Activated CD4-positive, CD25-positive, alpha-beta regulatory T cell treated with anti-CD3 and anti-CD28 coated beads, Interleukin-2, amount 50 U/mL, for 24 hours (primary cell): ENCODE results near the gene ALKBH5.

ENCODE experiments used
- ATAC-seq, 2 donors: fragments of 150-1000 bp; cut with Tn5 transposase; one replicate each; pipeline ENCODE4 v1.10.0; 2021; ENCODE audit warnings: mild to moderate bottlenecking in 1 of 2, moderate library complexity in 1 of 2

Gene ALKBH5

DNA sequence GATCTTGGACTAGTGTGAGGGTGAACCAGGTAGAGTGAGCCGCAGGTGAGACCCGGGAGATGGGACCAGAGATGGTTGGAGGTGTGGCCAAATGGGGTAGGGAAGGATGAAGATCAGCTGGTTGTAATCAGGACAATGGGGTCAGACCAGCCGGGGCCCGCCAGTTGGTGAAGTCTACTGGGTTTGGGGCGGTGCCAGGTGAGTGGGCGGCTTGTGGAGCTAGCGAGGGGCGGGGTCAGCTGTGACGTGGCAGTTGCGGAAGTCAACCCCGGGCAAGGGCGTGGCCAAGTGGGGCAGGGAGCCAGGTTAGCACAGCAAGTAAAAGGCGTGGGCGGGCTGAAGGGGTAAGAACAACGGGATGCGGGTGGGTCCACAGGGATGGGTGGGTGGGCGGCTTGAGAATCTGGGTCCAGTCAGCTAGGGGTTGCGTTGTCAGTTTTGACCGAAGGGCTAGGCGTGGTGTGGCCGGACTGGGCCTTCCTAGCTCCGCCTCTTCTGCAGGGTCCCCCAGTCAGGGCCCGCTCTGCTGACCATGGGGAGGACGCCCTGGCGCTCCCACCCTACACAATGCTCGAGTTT, 25.5 kb upstream of the ALKBH5 start:
- peak; percentile 73 to 76 for ATAC-seq

DNA sequence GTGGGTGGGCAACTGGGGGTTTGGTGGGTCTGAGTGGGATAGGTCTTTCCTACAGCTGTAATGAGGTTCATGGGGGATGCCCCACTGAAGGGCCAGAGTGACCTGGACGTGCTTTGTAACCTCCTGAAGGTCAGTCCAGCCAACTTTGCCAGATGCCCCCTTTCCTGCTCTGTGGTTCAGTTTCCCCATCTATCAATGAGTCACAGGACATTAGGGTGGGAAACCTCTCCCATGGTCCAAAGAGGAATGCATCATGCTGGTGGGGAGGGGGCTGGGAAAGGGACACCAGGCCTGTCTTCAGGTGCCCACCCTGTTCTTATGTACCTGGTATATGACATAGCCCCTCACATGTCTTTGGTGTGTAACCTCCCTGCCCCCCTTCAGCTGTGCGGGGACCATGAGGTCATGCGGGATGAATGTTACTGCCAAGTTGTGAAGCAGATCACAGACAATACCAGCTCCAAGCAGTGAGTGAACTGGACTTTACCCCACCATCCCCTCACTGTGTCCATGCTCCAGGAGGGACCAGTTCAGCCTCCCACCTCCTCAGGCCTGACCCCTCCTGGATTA, 24.0 kb upstream of the ALKBH5 start:
- ATAC-seq = no peak

DNA sequence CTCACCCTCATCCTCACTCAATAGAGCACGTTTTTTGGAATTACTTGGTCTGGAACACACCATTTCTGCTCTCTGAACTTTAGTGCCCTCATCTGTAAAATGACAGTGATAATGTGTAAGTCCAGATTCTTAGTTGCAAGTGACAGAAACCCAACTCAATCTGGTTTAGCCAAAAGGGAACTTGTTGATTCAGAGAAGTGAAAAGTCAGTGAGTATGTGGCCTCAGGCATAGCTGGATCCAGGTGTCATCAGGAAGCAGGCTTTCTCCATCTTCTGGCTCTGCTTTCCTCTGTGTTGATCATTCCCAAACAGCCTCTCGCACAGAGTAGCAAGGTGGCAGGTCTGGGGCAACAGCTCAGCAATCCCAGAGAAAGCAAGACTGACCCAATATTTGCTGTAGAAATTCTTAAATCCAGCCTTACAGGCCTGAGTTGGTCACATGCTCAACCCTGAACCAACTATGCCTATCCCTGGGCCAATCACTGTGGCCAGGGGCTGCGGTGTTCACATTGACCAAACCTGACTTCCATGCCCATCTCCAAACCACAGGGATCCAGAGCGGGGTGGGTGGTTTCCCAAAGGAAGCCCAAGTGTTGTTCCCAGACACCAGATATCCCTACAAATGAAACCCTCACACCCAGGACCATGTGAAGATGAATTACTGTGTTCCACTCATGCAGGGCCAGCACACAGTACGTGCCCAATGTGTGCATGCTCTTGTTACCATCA, 23.3 kb upstream of the ALKBH5 start:
- no peak for ATAC-seq

DNA sequence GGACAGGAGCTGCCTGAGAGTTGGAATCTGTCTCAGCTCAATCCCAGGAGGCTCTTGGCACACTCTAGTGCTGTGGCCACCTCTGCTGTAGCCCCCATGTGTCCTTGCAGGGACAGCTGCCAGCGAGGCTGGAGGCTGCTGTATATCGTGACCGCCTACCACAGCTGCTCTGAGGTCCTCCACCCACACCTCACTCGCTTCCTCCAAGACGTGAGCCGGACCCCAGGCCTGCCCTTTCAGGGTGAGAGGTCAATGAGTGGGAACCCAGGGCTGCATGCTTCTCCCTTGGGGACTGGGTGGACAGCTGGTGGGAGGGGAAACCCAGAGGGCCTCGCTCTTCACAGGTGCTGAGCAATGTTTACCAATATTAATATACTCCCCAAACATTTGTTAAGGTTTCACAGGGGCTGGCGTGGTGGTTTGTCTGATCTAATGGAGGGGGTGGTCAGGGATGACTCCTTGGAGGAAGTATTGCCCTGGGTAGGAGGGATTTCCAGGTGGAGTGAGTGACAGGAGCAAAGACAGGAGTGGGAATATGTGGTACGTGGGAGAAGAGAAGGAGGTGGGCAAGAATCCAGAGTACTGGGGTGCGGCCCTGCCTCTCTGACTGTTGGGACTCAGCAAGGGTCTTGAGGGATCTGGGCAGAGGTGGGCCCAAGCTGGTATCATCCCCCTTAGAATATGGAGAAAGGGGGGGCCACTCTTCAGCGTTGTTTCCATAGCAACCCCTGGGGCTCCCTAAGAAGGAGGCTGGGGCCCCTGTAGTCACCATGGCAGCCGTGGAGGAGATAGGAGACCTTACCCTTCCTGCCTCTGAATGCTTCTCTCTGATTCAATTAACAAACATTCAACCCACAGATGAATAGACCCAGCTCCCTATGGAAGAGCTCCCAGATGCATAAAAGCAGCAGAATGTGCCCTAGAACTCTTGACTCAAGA, 22.2 kb upstream of the ALKBH5 start:
- no peak for ATAC-seq

DNA sequence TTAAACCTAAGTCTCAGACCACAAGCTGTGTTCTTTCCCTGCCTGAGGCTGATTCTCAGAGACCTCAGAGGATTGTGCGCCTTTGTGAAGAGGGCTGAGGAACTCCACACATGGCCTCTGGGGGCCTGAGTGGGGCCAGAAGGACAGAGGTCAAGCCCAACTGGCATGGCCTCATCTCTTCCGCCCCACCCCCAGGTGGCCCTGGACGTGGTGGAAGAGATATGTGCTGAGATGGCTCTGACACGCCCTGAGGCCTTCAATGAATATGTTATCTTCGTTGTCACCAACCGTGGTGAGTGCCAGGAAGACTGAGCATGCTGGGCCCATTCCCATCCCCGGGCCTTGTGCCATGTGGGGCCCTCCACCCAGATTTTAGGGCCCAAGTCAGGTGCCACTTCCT, 20.1 kb upstream of the ALKBH5 start:
- no peak for ATAC-seq

DNA sequence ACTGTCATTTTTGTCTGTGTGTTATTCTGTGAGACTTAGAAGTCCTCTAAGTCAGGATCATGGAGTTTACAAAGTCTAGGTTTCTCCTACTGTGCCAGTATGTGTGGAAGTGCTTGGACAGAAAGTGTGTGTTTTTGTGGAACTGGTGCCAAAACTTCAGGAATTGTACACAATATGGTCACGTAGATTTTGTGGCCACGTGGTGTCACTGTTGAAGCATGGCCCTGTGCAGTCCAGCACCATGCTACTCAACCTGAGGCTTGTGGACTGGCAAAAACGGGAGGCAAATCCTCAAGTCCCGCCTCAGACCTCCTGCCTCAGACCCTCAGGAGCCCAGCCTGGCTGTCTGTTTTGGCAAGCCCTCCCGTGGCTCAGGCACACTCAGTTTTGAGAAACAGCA, 16.7 kb upstream of the ALKBH5 start:
- ATAC-seq = no peak

DNA sequence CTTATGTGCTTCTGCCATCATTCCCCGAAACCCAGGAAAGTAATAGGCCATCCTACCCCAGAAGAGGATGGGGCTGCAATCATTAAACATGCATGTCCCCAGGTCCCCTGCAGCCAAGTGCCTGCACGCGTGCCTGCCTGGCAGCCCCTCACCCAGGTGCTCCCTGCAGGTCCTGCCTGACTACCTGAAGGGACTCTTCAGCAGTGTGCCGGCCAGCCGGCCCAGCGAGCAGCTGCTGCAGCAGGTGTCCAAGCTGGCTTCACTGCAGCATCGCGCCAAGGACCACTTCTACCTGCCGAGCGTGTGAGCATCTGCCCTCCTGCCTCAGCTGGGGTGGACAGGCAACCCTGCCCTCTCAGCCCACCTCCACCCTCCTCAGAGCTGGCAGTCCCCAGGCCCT, 16.2 kb upstream of the ALKBH5 start:
- ATAC-seq = no peak

DNA sequence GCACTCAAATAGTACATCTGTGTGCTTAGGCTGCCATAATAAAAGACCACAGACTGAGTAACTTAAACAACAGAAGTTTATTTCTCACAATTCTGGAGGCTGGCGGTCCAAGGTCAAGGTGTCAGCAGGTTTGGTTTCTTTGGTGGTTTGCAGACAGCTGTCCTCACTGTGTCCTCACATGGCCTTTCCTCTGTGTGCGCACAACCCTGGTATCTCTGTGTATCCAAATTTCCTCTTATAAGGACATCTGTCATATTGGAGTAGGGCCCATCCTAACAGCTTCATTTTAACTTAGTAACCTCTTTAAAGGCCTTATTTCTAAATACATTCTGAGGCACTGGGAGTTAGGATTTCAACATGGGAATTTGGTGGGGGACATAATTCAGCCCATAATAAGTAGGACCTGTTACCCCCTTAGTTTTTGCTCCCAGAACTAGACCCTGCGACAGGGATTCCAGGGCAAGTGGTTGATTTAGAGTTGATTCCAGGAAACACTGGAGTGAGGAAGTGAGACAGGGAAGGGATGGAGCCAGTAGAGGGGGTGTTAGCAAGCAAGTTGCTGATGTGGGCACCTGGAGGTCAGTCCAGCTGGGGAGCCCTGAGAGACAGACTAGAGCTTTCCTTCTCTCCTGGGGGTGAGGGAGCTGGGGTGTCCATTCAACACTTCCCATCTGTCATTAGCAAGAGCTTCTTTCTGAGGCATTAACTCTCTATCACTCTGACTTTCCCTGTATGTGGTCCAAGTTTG, 10.9 kb upstream of the ALKBH5 start:
- ATAC-seq = no peak

DNA sequence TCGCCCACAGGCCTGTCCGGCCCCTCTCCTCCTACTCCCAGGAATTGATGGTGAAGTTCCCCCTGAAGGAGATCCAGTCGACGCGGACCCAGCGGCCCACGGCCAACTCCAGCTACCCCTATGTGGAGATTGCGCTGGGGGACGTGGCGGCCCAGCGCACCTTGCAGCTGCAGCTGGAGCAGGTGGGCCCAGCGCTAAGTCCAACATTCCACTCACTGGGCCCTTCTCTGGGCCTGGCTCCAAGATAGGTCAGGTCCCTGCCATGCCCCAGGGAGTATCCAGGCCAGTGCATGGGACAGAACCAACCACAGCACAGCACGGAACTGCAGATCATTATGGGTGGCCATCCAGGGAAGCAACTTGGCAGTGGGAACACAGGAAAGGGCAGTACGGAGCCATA, 9.9 kb upstream of the ALKBH5 start:
- no peak for ATAC-seq

DNA sequence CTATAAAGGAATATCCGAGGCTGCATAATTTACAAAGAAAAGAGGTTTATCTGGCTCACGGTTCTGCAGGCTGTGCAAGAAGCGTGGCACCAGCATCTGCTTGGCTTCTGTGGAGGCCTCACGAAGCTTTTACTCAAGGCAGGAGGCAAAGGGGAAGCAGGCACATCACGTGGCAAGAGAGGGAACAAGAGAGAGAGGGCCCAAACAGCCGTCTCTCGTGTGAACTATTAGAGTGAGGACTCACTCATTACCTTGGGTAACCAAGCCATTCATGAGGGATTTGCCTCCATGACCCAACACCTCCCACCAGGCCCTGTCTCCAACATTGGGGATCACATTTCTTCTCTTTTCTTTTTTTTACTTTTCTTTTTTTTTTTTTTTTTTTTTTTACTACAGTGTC, 7.5 kb upstream of the ALKBH5 start:
- no peak for ATAC-seq

DNA sequence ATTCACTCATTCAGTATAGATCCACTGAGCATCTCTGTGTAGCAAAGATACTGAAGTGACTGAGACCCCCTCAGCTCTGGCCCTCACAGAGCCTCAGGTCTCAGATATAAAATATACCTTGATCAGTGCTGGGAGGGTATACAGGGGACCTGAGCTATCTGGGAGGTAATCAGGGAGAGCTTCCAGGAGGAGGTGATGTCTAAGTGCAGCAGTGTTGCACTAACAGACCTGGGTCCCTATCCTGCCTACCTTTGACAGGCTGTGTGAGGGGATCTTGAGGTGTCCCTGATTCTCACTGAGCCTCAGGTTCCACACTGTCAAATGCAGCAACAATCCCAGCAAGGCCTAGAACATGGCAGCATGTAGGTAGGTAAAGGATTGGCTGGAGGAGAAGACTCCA, 6.5 kb upstream of the ALKBH5 start:
- no peak for ATAC-seq

DNA sequence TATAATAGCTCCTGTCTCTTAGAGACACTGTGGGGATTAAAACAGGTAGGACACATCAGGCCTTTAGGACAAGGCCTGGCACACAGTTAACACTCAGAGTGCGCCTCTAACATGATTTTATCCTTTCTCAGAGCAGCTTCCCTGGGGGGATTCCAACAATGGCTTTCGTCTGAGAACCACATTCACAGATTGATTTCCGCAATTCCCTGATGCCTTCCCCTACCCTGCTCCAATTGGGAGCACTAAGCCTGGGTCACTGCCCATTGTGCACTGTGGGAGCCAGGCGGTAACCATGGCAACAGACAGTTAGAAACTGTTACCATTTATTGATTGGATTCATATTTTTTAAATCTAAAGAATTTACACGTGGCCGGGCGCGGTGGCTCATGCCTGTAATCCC, 5.9 kb upstream of the ALKBH5 start:
- ATAC-seq = no peak

DNA sequence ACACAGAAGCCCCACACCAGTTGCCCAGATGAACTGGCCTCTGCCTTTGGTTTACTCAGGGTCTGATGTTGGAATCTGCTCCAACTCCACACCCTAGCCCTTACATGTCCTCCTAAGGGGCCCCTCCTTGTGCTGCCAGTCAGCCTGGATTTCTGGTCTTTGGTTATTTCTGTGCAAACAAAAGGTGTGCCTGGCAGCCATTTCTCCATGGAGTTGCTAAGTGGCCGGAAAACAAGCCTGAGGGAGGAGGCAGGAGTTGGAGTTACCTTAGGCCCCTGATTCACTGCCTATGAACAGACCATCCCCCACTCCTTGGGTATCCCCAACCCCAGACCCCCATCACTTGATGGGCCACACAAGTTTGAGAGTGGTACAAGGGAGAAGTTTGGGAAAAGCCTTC, 4.4 kb upstream of the ALKBH5 start:
- ATAC-seq = no peak

DNA sequence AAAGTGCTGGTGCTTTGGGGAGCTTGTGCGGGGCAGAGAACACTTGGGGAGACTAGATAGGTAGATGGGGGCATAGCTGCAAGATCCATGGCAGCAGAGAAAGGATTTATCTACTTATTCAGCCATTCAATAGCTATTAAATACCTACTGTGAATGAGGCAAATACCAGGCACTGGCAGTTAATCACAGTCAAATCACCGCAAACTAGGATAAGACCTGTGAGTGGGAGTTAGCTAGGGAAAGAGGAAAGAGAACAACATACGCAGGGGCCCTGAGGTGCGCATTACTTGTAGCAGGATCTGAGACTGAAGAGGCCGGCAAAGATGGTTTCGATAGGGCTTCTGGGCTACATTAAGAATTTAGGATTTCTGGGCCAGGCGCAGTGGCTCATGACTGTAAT, 3.8 kb upstream of the ALKBH5 start:
- no peak for ATAC-seq

DNA sequence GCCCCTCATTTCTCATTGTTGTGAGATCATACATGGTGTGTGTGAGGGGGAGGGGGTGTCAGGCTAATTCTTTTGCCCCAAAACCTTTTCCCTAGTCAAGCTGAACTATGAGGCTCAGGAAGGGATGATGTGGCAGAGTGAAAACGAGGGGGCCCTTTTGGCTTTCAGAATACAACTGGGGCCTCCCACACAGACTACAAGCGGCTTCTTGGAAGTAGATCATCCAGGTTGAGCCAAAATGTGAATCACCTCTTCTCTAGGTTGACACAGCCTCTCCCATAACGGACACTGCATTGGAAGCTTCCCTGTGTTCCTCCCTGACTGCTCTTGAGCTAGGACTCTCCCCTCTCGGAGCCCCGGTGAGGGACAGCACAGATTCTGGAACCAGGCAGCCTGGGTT, 2.3 kb upstream of the ALKBH5 start:
- no peak for ATAC-seq

DNA sequence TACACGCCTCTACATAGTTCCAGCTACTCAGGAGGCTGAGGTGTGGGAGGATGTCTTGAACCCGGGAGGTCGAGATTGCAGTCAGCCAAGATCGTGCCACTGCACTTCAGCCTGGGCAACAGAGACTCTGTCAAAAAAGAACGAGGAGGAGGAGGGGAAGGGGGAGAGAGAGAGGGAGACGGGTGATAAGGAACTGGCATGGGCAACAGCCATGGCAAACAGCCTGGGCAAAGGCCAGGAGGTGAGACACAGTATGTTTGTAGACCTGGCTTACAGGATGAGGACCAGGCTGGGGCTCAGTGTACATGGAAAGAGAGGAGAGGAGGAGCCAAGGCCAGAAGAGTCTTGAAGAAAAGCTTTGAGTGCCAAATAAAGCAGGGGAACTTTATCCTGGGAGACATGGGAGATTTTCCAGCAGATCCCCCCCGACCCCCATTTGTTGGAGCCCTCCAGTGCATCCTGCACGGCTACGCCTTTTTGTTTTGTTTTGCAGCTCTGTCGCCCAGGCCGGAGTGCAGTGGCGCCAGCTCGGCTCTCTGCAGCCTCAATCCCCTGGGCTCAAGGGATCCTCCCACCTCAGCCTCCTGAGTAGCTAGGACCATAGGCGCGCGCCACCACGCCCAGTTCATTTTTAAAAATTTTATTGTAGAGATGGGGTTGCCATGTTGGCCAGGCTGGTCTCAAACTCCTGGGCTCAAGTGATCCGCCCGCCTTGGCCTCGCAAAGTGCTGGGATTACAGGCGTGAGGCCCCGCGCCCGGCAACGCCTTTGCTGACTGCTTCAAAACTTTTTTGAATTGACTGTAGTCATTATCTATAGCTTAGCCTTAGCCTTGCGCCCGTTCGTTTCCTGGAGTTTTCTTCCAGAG, 1.3 kb upstream of the ALKBH5 start:
- ATAC-seq = no peak

DNA sequence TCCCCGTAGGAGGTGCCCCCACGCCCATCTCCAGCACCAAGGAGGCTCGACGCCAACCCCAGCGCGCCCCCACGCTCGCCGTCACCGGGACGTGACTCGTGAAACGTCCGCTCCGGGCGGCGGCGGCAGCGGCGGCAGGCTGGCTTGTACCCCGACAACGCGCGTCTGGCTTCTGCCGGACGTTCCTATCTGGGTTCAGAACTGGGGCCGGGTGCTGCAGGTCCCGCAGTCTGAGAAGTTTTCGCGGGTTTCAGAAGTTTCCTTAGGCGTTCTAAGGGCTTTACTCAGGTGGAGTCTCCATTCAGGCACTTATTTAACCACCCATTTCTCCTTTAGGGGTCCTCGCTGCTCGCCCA, 672 bp upstream of the ALKBH5 start:
- ATAC-seq = peak; percentile 46 to 50

DNA sequence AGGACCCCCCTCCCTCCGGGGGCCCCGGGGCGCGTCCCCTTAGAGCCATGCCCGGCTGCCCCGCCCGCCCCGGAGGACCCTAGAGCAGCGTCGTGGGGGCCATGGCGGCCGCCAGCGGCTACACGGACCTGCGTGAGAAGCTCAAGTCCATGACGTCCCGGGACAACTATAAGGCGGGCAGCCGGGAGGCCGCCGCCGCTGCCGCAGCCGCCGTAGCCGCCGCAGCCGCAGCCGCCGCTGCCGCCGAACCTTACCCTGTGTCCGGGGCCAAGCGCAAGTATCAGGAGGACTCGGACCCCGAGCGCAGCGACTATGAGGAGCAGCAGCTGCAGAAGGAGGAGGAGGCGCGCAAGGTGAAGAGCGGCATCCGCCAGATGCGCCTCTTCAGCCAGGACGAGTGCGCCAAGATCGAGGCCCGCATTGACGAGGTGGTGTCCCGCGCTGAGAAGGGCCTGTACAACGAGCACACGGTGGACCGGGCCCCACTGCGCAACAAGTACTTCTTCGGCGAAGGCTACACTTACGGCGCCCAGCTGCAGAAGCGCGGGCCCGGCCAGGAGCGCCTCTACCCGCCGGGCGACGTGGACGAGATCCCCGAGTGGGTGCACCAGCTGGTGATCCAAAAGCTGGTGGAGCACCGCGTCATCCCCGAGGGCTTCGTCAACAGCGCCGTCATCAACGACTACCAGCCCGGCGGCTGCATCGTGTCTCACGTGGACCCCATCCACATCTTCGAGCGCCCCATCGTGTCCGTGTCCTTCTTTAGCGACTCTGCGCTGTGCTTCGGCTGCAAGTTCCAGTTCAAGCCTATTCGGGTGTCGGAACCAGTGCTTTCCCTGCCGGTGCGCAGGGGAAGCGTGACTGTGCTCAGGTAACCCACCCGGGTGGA, 759 bp downstream of the ALKBH5 start:
- ATAC-seq = peak in 1 of 2 donors; percentile 3

DNA sequence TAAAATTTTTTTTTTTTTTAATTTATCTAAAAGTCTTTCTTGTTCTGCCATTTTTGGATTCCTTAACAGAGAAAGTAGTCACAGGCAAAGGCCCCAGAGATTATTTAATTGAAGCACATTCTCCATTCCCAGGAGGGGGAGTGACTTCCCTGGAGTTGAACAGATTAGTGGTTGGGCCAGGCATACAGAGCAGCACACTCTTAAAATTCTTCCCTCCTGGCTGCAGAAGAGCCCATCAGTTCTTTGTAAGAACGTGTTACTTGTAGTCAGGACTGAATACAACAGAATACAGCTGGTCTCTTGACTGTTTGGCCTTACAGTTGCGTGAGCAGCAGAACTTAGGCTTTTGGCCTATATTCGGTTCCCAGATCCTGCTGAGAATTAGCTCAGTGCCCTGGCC, 1.8 kb downstream of the ALKBH5 start:
- ATAC-seq = no peak

DNA sequence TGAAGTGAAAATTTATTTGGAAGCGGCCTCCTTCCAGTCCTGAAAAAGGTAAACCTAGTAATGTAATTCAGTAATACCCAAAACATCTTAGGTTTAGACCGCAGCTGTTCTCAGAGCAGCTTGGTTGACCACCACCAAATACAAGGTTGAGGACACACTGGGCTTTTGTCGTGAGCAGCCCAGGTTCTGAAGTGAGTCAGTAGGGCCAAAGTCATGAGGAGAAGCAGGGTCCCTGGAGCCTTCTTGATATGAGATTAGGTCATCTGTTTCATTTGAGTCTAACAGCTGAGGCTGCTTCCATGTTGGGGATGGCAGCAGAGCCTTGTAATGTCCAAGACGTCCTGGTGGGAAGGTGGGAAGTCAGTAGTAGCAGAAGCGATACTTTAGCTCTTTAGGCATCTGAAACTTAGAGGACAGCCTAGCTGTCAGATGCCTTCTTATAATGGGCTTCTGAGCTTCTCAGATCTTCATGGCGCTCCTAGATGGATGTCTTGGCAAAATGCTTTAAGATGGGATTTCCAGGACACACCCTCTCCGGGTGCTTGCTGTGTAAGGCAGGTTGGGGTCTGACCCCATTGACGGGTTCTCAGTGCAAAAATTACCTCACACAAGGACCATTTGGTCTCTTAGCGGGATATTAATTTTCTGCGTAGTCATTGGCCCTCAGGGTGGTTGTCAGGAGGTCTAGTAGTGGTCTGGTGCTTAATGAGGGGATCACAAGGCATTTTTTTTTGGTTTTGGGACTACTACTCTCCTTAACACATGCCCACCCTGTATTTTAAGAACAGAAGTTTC, 2.4 kb downstream of the ALKBH5 start:
- ATAC-seq = no peak
